ENCODE measurements around the gene CLEC2A. TPM values are rescaled to one million over a fixed set of nuclear protein-coding genes. Genes with fewer than 3 reads are reported as not detected.
"Not testable (repeated sequence)": the region's sequence is repeated elsewhere in the genome, so short reads cannot be mapped to it uniquely, and the experiment has no call there.

CLEC2A gene
- polyA plus RNA-seq, 4 donors, result not detected

DNA sequence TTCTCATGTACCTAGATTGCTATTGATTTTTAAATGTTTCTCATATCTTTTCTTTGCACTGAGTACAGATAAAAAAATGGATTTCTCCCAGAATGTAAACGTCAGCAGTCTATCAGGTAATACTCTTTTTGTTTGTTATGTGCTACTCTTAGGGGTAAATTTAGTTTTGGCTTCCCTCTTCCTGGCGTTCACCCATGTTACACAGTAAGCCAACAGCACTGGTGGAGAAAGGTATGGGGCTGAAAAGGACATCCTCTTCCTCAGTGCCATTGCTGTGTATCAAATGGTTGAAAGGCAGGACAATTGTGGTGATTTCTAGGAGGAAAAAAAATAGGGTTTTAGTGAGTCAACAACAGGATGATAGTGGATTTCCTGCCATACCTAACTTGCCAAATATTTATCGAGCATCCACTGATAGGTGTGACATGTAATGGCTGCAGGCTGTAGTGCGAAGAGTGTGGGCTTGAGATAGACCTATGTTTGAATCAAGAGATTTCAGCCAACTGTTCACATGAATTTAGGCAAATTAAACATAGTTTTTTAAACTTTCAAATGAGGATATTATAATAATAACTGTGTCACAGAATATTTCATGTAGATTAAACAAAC lies 43.4 kb downstream of the CLEC2A start:
- no peak for DNase-seq (ENCODE audit: low read depth in 4 of 4, low spot score in 3 of 4)

DNA sequence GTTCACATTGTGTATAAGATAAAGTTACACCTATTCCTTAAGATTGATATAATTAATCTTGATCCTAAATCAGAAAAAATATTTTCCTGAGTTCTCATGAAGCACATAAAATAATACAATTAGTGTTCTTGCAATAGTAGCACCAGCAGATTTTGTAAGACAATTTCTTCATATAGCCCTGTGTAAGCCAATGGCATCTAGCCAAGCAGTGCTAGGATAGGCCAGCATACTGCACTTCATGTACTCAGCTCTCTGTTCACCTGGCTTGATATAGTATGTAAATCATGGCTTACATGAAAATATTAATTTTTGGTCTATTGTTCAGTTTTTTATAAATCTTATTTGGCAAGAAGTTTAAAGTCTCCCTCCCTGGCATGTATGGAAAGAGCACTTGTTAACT lies 49.0 kb downstream of the CLEC2A start:
- no peak for DNase-seq (ENCODE audit: low read depth in 4 of 4, low spot score in 3 of 4)

DNA sequence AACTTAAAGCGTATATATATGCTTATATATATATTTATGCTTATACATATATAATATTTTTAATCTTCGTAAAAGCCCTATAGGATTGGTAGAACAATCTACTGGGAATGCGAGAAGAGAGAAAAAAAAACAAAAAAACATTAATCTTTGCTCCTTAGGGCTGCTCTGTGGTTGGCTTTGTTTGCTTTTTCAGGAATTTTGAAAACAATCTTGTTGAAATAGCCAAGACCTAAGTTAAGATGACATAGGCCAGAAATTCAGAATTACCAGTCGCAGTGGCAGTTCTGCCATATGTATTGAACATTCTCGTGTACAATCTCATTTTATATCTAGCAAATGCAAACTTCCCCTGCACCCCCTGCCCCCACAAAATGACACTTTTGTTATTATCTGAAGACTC lies 50.2 kb downstream of the CLEC2A start:
- DNase-seq (ENCODE audit: low read depth in 4 of 4, low spot score in 3 of 4), result no peak

DNA sequence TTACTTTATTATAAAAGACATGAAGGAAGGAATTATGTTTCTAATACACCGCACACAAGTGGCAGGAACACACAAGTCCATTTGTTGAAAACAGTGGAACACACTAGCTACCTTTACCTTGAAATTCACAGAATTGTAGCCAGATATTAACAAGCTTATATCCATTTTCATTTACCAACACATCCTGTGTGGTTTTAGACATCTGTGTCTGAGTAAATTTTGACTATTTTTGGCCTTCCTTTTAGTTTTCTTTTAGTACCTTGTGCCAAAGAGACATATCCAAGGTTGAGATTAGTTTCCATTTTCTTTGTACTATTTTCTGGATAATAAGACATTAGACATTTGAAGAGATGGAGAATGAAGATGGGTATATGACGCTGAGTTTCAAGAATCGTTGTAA lies 50.9 kb downstream of the CLEC2A start, which contains the start of gene KLRF2:
TSS of gene KLRF2 (plus strand) at position 244 of the 400 bp plus-strand sequence. CDS start at position 351, 107 bp downstream.
- DNase-seq (ENCODE audit: low read depth in 4 of 4, low spot score in 3 of 4), result no peak

DNA sequence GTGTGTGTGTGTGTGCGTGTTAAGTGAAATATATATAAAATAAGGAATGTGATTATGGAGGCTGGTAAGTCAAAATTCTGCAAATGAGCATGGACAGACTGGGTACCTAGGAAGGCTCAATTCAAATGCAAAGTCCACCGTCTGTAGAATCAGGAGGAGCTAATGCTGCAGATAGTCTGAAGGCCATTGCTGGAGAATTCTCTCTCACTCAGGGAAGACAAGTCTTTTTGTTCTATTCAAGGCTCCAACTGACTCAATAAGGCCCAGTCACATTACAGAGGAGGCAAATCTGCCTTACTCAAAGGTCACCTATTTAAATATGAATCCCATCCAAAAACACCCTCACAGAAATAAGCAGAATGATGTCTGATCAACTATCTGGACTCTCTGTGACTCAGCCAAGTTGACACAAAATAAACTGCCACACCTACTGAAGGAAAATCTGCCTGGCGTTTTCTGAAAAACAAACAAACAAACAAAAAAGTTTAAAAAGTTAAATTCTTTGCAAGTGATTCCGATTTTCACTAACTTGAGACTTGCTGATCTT lies 51.6 kb downstream of the CLEC2A start:
- no peak for DNase-seq (ENCODE audit: low read depth in 4 of 4, low spot score in 3 of 4)

DNA sequence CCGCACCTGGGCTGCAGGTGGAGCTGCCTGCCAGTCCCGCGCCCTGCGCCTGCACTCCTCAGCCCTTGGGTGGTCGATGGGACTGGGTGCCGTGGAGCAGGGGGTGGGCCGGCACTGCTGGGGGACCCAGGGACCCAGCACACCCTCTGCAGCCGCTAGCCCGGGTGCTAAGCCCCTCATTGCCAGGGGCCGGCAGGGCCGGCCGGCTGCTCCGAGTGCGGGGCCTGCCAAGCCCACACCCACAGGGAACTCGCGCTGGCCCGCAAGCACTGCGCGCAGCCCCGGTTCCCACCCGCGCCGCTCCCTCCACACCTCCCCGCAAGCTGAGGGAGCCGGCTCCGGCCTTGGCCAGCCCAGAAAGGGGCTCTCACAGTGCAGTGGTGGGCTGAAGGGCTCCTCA lies 56.0 kb downstream of the CLEC2A start:
- DNase-seq (ENCODE audit: low read depth in 4 of 4, low spot score in 3 of 4), result not testable (repeated sequence)

DNA sequence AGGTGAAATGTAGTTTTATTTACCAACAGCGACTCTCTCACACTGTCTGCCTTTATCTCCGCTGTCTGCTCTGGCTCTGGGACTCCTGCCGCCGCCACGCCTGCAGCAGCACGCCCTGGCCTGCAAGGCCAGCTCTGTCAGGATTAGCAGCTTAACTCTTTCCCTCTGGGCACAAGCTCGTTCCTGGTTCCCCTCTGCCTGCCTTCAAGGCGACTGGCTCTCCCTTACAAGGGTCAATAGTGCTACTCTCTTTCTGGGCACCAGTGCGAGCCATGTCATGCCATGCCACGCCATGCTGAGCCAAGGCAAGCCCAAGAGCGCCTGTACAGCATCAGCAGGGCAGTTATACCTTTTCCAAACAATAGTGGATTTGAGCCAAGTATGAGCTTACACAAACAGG lies 59.4 kb downstream of the CLEC2A start:
- DNase-seq (ENCODE audit: low read depth in 4 of 4, low spot score in 3 of 4), result no peak

DNA sequence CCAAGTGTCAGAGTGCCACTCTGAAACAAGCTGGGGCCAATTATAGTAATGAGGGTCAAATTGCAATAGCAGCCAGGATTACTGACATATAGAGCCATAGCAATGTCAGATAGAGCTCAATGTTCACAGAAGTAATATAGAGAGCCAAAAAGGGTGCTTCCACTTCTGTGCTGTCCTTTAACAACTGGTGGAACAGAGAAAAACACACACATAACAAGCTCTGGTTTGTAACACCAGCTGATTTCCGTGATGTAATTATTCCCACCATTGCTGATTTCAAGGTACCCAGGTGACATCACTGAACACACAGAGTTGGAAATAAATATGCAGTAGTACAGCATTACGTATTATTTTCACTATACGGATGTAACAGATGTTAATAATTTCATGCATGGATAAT lies 60.0 kb downstream of the CLEC2A start:
- DNase-seq (ENCODE audit: low read depth in 4 of 4, low spot score in 3 of 4), result no peak

DNA sequence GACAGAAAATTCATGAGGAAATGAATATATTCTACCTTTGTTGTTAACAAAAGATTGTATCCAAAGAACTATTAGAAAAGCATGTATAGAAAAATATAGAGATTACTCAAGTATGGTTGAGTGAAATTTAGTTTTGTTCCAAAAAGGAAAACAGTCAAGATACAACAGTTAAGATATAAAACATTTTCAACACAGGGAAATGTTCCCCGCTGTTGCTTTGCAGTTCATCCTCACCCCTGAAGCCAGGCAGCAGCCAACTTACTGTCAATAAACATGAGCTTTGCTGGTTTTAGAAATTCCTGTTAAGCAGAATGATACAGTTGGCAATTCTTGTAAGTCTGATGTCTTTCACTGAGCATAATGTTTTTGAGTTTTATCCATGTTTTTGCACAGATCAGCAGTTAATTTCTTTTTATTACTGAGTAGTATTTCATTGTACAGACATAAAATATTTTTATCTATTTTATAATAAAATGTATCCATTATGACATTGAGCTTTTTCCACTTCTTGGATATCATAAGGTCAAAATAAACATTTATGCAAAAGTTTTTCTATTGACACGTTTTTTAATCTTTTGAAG lies 61.8 kb downstream of the CLEC2A start:
- DNase-seq (ENCODE audit: low read depth in 4 of 4, low spot score in 3 of 4), result no peak

DNA sequence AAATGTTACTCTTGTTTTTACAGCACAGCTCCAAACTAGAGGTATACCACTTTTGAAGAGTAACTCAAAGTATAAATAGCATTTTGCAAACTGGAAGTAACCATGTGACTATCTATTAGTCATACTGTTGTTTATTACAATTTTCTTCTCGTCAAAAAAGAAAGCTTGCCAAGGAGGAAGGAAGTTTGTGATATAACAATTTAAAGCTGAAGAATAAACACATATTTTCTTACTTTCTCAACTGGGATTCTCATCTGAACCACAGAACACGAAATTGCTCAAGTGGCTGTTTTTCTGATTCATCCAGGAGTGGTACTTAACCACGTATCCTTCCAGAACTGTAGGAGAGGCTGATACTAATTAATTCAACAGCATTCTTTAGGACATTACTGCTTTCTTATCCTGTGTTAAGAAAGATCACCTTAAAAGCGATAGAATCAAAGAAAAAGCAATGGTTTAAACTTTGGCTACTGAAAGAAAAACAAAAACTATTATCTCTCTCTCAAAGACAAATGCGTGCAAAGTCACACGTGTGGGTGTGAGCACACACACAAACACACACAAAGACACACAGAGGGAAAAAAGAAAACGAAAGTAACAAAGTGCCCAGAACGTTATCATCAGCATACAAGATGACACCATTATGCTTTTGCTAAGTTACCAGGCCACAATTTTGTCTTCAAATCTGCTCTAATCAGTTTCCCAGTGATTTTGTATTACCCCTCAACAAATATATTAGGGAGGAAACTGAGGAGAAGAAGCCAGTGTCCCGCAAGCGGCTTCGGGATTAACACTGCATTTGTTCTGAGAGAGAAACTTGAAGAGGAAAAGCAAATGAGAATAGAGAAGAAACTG lies 62.6 kb downstream of the CLEC2A start, which contains the start of gene CLEC2B:
TSS of gene CLEC2B (minus strand) at position 48 of the 855 bp plus-strand sequence.
- DNase-seq (ENCODE audit: low read depth in 4 of 4, low spot score in 3 of 4), result no peak

DNA sequence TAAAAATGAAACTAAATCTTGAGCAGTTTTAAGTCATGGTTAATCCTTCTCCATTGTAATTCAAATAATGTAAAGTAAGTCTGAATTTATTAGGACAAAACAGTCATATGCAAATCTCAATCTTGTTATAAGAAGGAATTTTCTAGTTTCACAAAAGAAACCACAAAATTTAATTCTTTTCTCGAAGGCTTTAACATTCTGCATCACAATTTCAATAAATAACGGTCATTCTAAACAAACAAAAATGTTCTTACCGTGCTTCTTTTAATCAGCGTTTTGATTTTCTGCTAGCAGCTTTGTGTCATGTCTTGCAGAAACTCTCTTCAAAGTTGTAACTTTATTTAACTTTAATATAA lies 63.2 kb downstream of the CLEC2A start:
- DNase-seq (ENCODE audit: low read depth in 4 of 4, low spot score in 3 of 4), result no peak

DNA sequence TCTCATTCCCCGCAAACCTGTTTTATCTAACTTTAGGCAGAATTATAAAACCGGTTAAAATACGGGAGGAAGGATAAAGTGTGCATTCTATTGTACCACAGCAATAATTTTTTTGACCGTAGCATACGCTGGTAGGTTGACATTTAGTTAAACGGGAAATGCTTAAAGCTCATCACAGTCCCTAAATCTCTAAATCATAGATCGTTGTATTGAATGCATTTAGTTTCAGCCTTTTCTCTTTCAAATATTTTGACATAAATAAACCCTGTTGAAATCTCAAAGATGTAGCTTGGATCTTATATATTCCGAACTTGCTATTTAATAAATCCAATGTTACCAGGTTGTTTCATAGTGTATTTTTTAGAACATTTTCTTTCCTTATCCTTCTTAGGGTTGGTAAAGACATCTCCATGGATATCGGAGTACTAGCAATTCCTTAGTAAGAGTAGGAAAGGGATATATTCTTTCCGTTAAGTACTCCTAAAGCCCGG lies 63.8 kb downstream of the CLEC2A start:
- DNase-seq (ENCODE audit: low read depth in 4 of 4, low spot score in 3 of 4), result no peak

DNA sequence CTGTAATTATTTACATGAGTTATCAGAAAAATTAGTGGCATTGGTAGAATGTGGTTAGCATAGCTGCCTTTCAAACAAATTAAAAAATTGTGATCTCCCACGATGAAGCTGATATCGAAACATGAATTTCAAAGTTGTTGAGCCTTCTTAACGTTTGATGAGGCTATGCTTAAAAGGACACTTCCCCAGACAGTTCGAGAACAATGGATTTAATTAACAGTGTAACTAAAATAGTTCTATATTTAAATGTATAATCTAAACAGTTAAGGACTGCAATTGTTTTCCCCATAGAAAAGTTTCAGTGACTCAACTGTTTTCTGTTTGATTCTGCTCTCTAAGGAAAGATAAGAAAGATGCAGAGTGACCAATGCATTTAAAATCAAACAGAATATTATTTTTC lies 64.6 kb downstream of the CLEC2A start:
- DNase-seq (ENCODE audit: low read depth in 4 of 4, low spot score in 3 of 4), result no peak

DNA sequence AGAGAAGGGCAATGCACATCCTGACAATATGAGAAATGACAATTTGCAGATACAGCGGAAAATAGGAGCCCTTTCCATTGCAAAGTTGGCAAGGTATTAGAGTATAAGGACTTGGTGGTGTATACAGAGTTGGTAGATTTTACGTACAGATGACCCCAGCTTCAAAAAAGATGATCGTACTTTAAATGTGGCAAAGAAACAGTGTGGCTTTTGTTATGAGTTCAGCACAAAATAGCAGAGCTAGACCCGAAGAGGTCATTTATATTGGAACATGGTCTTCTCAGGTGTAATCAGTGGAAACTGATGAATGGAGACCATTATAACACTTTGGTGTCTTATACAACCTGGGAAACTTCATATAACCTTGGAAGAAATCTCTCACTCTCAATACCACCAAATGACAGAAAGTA lies 65.3 kb downstream of the CLEC2A start:
- no peak for DNase-seq (ENCODE audit: low read depth in 4 of 4, low spot score in 3 of 4)

DNA sequence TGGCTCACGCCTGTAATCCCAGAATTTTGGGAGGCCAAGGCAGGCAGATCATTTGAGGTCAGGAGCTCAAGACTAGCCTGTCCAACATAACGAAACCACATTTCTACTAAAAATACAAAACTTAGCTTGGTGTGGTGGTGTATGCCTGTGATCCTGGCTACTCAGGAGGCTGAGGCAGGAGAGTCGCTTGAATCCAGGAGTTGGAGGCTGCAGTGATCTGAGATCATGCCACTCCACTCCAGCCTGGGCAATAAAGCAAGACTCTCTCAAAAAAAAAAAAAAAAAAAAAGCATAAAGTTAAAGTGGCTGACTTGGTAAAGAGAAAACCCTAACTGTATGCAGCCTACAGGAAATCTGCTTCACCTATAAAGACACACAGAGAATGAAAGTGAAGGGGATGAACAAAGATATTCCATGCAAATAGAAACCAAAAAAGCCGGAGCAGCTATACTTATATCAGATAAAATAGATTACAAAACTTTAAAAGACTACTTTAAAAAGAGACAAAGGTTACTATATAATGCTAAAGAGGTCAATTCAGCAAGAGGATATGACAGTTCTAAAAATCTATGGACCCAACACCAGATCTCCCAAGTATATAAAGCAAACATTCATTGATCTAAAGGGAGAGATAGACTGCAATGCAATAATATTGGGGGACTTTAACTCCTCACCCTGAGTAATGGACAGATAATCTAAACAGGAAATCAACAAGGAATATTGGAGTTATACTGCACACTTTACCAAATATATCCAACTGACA lies 67.1 kb downstream of the CLEC2A start:
- DNase-seq (ENCODE audit: low read depth in 4 of 4, low spot score in 3 of 4), result no peak

Other genes with a start within 250 kb of the CLEC2A start
- under 1 TPM in 2 of 4 donors, not detected in 2; 0.41 to 0.74 TPM for gene CLECL1, start 199.3 kb downstream of the CLEC2A start, polyA plus RNA-seq (ENCODE audit: insufficient read length in 4 of 4)
- 1 to 10 TPM; 1.4 to 8.8 (median 1.6) TPM for gene CD69, start 171.5 kb downstream of the CLEC2A start, polyA plus RNA-seq (ENCODE audit: insufficient read length in 4 of 4)
- gene KLRF1, start 104.9 kb downstream of the CLEC2A start, polyA plus RNA-seq (ENCODE audit: insufficient read length in 4 of 4), result 1 to 10 TPM in 2 of 4 donors, under 1 TPM in 2; 0.42 to 1.3 (median 0.84) TPM
- 1 to 10 TPM; 2.6 to 4.2 (median 3.6) TPM for gene CLEC2B, start 63.0 kb downstream of the CLEC2A start, polyA plus RNA-seq (ENCODE audit: insufficient read length in 4 of 4)
- gene KLRF2, start 50.9 kb downstream of the CLEC2A start, polyA plus RNA-seq (ENCODE audit: insufficient read length in 4 of 4), result not detected
- 1 to 10 TPM in 3 of 4 donors, under 1 TPM in 1; 0.68 to 1.9 (median 1.2) TPM for gene CLEC12A, start 39.0 kb upstream of the CLEC2A start, polyA plus RNA-seq (ENCODE audit: insufficient read length in 4 of 4)
- 1 to 10 TPM in 1 of 4 donors, under 1 TPM in 3; 0.49 to 1.8 (median 0.79) TPM for gene CLEC1B, start 66.8 kb upstream of the CLEC2A start, polyA plus RNA-seq (ENCODE audit: insufficient read length in 4 of 4)
- gene CLEC12B, start 78.3 kb upstream of the CLEC2A start, polyA plus RNA-seq (ENCODE audit: insufficient read length in 4 of 4), result under 1 TPM in 2 of 4 donors, not detected in 2; 0.14 to 0.24 TPM
- gene CLEC9A, start 98.3 kb upstream of the CLEC2A start, polyA plus RNA-seq (ENCODE audit: insufficient read length in 4 of 4), result under 1 TPM; 0.10 to 0.33 (median 0.24) TPM
- 1 to 10 TPM; 2.6 to 4.7 (median 4.0) TPM for gene CLEC1A, start 166.6 kb upstream of the CLEC2A start, polyA plus RNA-seq (ENCODE audit: insufficient read length in 4 of 4)
- gene CLEC7A, start 197.8 kb upstream of the CLEC2A start, polyA plus RNA-seq (ENCODE audit: insufficient read length in 4 of 4), result 1 to 10 TPM; 1.6 to 3.2 (median 2.3) TPM
- gene OLR1, start 239.8 kb upstream of the CLEC2A start, polyA plus RNA-seq (ENCODE audit: insufficient read length in 4 of 4), result 1 to 10 TPM in 1 of 4 donors, under 1 TPM in 3; 0.61 to 1.2 (median 0.81) TPM
- gene TMEM52B, start 246.7 kb upstream of the CLEC2A start, polyA plus RNA-seq (ENCODE audit: insufficient read length in 4 of 4), result 100 to 1,000 TPM in 3 of 4 donors, 1 to 10 TPM in 1; 2.8 to 166 (median 143) TPM

All from left renal pelvis (tissue), 4 donors.